Thoracic aorta (tissue), 2 donors: Measurements from ENCODE around the gene PACS1. TPM values are rescaled to one million over a fixed set of nuclear protein-coding genes. Genes with fewer than 3 reads are reported as not detected.
"Not testable (repeated sequence)": the region's sequence is repeated elsewhere in the genome, so short reads cannot be mapped to it uniquely, and the experiment has no call there.

ENCODE experiments used
- ATAC-seq: fragments of 150-250 bp; one replicate; pipeline ENCODE4 v1.8.0; 2017; ENCODE audit warnings: low read depth; ENCODE audit not compliant: insufficient number of reproducible peaks, low FRiP score
- DNase-seq: peaks from one replicate; pipeline ENCODE4 v3.0.0-alpha.2; 2020; ENCODE audit warnings: low spot score
- H3K27ac ChIP-seq, 2 donors: fragments of 200-600 bp; sonication (generic); 1 replicate in 1 of 2; 2 replicates in 1 of 2; pipeline ENCODE4 v1.5.1; 2016; ENCODE audit warnings: mild to moderate bottlenecking in 2 of 2, moderate library complexity in 2 of 2
- H3K27me3 ChIP-seq: fragments of 200-600 bp; sonication (generic); replicated peaks from 2 replicates; pipeline ENCODE4 v1.6.0; 2016; ENCODE audit warnings: mild to moderate bottlenecking; ENCODE audit not compliant: insufficient read depth
- H3K36me3 ChIP-seq: fragments of 200-600 bp; sonication (generic); one replicate; pipeline ENCODE4 v1.5.1; 2016
- H3K4me1 ChIP-seq, 2 donors: fragments of 200-600 bp; sonication (generic); 1 replicate in 1 of 2; 2 replicates in 1 of 2; pipeline versions ENCODE4 v1.5.1 to v1.6.0; 2016; ENCODE audit warnings: low read depth in 2 of 2, mild to moderate bottlenecking in 1 of 2; ENCODE audit not compliant: control insufficient read depth in 1 of 2
- H3K4me3 ChIP-seq: fragments of 200-600 bp; sonication (generic); 2 replicates; pipeline ENCODE4 v1.5.1; 2016; ENCODE audit warnings: mild to moderate bottlenecking
- H3K9me3 ChIP-seq: fragments of 200-600 bp; sonication (generic); 2 replicates; pipeline ENCODE4 v1.5.1; 2016
- total RNA-seq, 2 donors: library from RNA; depleted of rRNA; stranded (reverse); fragments of >200 nt; gene quantifications; one replicate each; pipeline versions ENCODE4 v1.1.0 to v1.2.3, GENCODE V29; 2016
- TF ChIP-seq, protein P1 (sequence below): fragments of 200-600 bp; sonication (generic); IDR thresholded peaks from one replicate; pipeline ENCODE4 v1.5.1; 2019; ENCODE audit warnings: antibody characterized with exemption

Gene PACS1
- total RNA-seq, 2 donors from 2014 or later: 82.9 to 112 TPM

DNA sequence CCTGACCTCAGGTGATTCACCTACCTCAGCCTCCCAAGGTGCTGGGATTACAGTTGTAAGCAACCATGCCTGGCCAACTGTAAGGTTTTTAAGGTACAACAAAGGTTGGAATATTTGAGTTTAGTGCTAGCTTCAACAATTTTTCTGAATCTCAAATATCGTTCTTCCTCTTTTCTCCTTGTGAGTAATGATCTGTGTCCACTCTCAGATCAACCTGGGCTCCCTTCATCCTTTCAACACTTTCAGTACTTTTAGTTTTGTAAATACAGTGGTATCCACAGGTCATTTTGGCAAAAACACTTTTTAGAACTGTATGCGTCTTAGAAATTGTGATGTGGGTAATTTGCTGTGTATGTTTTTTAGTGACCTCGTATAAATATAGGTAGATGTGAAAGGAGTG lies 7.9 kb downstream of the PACS1 start:
- Histone ChIP-seq H3K4me3 (no peak overlapping the region), H3K27ac (no peak overlapping the region), H3K9me3 (no peaks in the 10 kb centered on the region), H3K36me3 (no peaks in the 10 kb centered on the region), H3K27me3 (no peaks in the 10 kb centered on the region), H3K4me1 (peaks cover 33 to 44% of the 10 kb centered on the region in 2 donors)
- TF ChIP-seq, protein P1, sequence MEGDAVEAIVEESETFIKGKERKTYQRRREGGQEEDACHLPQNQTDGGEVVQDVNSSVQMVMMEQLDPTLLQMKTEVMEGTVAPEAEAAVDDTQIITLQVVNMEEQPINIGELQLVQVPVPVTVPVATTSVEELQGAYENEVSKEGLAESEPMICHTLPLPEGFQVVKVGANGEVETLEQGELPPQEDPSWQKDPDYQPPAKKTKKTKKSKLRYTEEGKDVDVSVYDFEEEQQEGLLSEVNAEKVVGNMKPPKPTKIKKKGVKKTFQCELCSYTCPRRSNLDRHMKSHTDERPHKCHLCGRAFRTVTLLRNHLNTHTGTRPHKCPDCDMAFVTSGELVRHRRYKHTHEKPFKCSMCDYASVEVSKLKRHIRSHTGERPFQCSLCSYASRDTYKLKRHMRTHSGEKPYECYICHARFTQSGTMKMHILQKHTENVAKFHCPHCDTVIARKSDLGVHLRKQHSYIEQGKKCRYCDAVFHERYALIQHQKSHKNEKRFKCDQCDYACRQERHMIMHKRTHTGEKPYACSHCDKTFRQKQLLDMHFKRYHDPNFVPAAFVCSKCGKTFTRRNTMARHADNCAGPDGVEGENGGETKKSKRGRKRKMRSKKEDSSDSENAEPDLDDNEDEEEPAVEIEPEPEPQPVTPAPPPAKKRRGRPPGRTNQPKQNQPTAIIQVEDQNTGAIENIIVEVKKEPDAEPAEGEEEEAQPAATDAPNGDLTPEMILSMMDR: no peak
- DNase-seq (no peak), ATAC-seq (no peak)

DNA sequence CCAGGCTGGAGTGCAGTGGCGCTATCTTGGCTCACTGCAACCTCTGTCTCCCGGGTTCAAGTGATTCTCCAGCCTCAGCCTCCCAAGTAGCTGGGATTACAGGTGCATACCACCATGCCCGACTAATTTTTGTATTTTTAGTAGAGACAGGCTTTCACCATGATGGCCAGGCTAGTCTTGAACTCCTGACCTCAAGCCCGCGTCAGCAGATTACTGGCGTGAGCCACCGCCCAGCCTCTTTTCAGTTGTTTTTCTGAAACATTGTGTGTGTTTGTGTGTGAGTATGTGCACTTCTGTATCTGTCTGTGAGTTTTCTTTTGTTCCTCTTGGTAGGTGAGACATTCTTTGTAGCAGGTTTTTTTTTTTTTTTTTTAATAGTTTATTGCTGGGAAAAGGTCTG lies 8.9 kb downstream of the PACS1 start:
- H3K36me3 ChIP-seq, H3K4me3 ChIP-seq, H3K27me3 ChIP-seq, H3K27ac ChIP-seq, H3K9me3 ChIP-seq, DNase-seq, ATAC-seq: not testable (repeated sequence)
- peaks cover 43 to 54% of the 10 kb centered on the region in 2 donors for H3K4me1 ChIP-seq

- ATAC-seq (peak; percentile 57), DNase-seq (no peak)
- Histone ChIP-seq H3K4me1 (peaks cover 48 to 67% of the 10 kb centered on the region in 2 donors), H3K9me3 (no peaks in the 10 kb centered on the region), H3K27ac (peak overlapping the region; percentile 37 to 77), H3K4me3 (no peak overlapping the region), H3K27me3 (no peaks in the 10 kb centered on the region), H3K36me3 (no peaks in the 10 kb centered on the region)
- TF ChIP-seq, protein P1: no peak
Measured at GRCh38 chr11:66080055-66080817, 10.2 kb downstream of the PACS1 start.

DNA sequence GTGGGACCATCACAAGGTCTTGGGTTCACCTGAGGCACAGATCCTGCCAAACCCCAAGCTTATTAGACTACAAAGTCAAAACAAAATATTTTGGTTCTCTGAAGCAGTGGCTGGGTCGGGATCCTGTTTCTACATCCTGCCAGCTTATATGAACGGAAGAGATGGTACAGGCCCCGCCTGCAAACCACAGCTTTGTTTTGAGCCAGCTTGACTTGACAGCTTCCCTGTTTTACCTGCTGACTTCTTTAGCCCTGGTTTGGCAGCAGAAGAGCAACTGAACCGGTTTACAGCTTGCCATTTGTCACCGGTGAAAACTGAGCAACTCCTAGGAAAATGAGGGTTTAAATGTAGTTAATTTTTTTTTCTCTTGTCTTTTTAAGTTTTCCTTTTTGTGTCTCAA lies 11.4 kb downstream of the PACS1 start:
- H3K27ac ChIP-seq: peak overlapping the region; percentile 16 to 77
- no peaks in the 10 kb centered on the region for H3K9me3 ChIP-seq
- no peaks in the 10 kb centered on the region for H3K36me3 ChIP-seq
- H3K4me3 ChIP-seq: no peak overlapping the region
- DNase-seq: no peak
- no peak for ATAC-seq
- TF ChIP-seq, protein P1: no peak
- peaks cover 47 to 67% of the 10 kb centered on the region in 2 donors for H3K4me1 ChIP-seq
- no peaks in the 10 kb centered on the region for H3K27me3 ChIP-seq

DNA sequence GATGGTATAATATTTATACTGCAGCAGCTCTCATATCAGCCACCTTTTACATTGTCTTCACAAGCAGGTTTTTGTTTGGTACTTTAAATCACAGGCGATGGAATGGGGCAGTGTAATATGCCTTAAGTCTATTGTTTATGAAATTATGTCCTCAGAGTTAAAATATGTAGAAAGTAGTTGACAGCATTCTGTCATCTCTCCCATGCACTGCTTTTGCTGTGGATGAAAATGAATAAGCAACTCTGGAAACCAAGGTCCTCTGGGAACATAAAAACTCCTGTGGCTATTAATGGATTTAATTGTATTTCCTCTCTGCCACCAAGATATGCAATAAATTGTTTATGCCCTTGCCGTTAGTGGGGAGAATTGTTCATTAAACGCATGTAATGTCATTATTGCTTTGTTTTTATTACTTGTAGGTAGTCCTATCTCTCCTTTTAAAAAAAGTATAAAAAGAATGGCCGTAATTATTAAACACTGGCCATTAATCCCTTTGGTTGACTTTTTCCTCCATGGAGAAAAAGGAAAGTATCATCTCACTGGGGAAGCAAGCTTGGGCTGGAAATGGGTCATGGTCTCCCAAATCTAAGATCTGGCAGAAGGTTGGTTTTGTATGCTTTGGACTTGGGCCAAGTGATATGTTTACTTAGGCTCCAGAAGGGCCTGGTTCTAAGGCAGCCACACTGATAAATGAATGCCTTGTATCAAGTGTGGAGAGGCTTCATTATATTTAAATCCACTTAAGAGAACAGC lies 13.1 kb downstream of the PACS1 start:
- ATAC-seq (no peak), DNase-seq (no peak)
- H3K27me3 ChIP-seq: no peaks in the 10 kb centered on the region
- peaks cover 39 to 59% of the 10 kb centered on the region in 2 donors for H3K4me1 ChIP-seq
- H3K4me3 ChIP-seq: no peak overlapping the region
- no peaks in the 10 kb centered on the region for H3K36me3 ChIP-seq
- TF ChIP-seq, protein P1: no peak
- H3K9me3 ChIP-seq: no peaks in the 10 kb centered on the region
- peak overlapping the region in 1 of 2 donors; percentile 33 for H3K27ac ChIP-seq
